HL-60/S4 (cell line): ENCODE data around the gene MUC5B.

Experiments
- in situ Hi-C: fragments of 300-500 bp; cut with MboI; formaldehyde crosslinking; loops from 2 replicates; pipeline ENCODE4 v1.14.3; 2022; ENCODE audit warnings: low sequenced_read_pairs

The MUC5B gene

DNA sequence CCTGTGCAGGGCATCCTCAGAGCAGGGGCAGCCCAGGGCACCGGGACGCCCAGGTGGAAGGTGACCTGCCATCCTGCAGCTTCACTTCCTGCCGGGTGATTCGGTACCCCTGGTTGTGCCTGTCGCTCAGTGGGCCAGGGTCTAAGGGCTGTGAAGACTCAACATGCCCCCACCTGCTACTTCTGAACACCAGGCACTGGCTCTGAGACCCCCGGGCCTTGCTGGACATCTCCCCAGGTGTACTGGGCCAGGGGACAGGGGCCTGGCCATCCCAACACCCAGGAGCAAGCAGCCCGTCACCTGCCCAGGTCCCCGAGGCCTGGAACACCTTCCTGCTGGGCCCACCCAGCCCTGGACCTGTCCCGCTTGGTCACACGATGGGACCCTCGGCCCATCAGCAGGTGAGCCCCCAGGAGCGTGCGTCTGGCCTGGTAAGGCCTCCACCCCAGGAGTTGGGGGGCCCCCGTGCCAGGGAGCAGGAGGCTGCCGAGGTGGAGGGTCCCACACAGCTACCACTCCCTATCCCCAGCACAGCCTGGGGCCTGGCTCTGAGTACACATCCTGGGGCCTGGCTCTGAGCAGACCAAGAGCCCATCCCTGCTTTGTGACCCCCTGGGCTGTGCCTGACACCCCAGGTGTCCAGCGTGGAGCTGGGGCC is 3.9 kb upstream of the MUC5B start:
- in situ Hi-C loops: no loop called here

GRCh38 chr11:1219446-1219833 is 3.4 kb upstream of the MUC5B start:
- in situ Hi-C loops: no loop called here

GRCh38 chr11:1219834-1220815 is 2.7 kb upstream of the MUC5B start:
- in situ Hi-C loops: no loop called here

GRCh38 chr11:1220941-1221721 is 1.7 kb upstream of the MUC5B start:
- in situ Hi-C loops: no loop called here

DNA sequence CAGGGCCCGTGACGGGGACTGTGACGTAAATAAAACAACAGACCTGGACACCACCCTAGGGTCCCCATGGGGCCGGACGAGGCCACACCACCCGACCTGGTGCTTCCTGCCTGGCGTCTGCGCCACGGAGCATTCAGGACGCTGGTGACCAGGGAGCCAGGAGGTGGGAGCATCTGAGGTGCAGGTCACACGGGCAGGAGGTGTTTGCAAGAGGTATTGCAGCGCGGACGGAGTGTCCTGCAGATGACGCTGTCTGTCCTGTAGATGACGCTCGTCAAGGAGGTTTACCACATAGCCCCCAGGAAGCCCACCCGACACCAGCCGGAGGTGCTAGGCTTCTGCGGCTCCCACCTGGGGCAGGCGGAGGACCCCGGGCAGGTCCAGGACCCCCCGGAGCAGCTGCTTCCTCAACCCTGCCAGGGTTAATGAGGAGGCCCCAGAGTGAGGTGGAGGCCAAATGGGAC is 986 bp upstream of the MUC5B start:
- in situ Hi-C loops: no loop called here

DNA sequence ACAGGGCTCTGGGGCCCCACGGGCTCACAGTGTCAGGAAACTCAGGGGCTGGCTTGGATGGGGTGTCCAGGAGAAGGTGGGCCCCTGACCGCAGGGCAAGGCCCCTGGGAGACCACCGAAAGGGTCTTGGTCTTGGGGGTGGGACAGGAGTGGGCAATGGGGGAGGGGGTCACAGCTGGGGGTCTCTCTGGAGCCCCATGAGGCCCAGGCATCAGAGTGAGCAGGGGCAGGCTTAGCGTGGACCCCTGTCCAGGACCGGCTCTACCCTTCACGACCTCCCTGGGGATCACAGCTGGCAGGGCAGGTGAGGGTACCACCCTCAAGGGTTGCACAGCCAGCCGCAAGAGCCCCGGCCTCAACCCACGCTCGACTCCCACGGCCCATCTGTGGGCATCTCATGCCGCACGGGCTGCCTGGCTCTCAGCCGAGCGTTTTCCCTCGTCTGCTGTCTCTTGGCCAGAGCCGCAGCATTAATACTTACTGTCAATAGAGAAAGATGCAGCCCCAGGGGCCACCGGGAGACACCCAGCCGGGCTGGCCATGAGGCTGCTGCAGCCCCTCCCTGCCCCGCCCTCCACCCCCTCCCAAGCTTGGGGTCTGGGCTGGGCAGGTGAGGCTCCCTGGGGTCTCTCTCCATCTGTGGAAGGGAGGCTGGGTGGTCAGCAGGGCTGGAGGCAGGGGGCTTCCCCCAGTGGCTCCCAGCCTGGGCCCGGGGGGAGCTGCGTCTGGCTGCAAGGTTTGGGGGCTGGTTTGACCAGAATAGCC is 662 bp downstream of the MUC5B start:
- in situ Hi-C loops: no loop called here

GRCh38 chr11:1224111-1224490 is 1.2 kb downstream of the MUC5B start:
- in situ Hi-C loops: no loop called here

DNA sequence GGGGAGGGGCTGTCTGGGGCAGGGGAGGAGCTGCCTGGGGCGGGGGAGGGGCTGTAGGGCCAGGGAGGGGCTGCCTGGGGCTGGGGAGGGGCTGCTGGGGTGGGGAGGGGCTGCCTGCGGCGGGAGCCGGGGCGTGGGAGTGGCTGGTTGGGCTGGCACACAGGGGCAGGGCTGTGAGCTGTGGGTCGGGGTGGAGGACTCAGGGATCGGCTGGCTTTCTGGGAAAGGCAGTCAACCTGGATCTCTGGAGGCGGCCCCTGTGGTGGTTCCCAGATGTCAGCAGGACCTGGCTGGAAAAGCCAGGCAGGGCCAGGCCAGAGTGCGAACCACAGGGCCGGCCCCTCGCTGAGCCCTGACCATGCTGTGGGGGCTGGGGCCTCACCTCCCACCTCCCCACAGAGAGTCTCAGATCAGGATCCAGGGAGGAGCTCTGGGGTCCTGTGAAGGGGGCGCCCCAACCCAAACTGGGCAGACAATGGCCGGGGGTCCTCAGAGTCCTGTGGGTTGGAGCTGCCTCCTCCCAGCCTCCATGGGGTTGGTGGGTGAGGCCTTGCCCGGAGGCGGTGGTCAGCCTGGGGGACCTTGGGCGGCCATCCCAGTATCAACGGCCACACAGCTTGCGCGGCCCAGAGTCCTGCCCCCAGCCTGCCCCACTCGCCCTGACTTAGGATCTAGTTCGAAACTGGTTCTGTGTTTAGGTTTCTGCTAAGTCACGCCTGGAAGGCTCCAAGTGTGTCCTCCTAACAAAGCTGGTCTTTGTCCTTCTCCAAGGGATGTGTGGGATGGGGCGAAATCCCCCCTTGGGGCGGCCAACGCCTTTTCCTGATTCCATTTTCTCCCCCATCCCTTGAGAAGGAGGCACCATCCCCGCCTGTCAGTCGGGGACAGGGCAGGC is 1.9 kb downstream of the MUC5B start:
- in situ Hi-C loops: no loop called here

- in situ Hi-C loops: no loop called here
These were observed 2.7 kb downstream of the MUC5B start for GRCh38 chr11:1225386-1226225.

DNA sequence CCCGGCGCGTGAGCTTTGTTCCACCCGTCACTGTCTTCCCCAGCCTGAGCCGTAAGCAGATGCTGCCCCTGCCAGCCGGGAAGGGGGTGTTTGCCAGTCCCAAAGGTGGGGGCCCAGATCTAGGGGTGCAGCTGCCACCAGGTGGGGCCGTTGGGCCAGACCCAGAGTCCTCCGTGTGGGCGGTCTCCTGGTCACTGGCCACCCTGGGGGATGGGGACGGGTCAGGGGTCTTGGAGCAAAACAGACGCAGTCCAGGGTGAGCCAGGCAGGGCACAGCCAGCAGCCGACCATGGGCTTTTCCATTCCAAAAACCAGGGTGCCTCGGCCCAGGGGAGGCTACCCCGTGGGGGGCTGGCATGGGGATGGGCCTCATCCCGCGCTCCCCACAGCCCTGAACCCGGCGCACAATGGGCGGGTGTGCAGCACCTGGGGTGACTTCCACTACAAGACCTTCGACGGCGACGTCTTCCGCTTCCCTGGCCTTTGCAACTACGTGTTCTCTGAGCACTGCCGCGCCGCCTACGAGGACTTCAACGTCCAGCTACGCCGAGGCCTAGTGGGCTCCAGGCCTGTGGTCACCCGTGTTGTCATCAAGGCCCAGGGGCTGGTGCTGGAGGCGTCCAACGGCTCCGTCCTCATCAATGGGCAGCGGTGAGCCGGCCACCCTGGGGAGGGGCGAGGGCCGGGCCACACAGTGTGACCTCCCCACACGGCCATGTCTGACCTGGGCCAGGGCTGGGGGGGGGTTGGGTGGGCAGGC is 3.5 kb downstream of the MUC5B start:
- in situ Hi-C loops: no loop called here

- in situ Hi-C loops: no loop called here
These were observed 4.2 kb downstream of the MUC5B start for GRCh38 chr11:1226986-1227550.

- in situ Hi-C loops: no loop called here
These were observed 4.8 kb downstream of the MUC5B start for GRCh38 chr11:1227551-1228100.

- in situ Hi-C loops: no loop called here
These were observed 5.4 kb downstream of the MUC5B start for GRCh38 chr11:1228101-1228821.

GRCh38 chr11:1228921-1229451 is 6.1 kb downstream of the MUC5B start:
- in situ Hi-C loops: no loop called here

GRCh38 chr11:1229471-1230120 is 6.7 kb downstream of the MUC5B start:
- in situ Hi-C loops: no loop called here

DNA sequence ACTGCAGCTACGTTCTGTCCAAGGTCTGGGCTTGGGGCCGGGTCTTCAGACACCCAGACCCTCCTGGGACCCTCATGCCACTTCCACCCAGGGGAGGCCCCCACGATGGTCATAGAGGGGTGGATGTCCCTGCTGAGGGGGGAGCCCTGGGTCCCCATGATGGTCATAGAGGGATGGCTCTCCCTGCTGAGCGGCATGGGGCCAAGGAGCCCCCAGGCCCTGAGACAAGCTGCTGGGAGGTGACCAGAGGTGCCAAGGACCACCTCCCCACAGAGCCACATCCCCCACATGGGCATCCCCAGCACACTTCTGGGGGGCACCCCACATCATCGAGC is 7.2 kb downstream of the MUC5B start:
- in situ Hi-C loops: no loop called here
